Right ventricle myocardium superior (tissue), 1 donor: ENCODE measurements around the gene PALLD. TPM values are rescaled to one million over a fixed set of nuclear protein-coding genes. Genes with fewer than 3 reads are reported as not detected.

Experiments used
- ATAC-seq: fragments of 200-7000 bp; cut with Tn5 transposase; one replicate; pipeline ENCODE4 v1.9.1; 2020; ENCODE audit warnings: mild to moderate bottlenecking; ENCODE audit not compliant: poor library complexity
- DNase-seq: peaks from one replicate; pipeline ENCODE4 v3.0.0-alpha.2; 2020
- intact Hi-C: fragments of 100-400 bp; cut with DNase I; formaldehyde crosslinking; loops from one replicate; pipeline ENCODE4 v1.11.2; 2022
- total RNA-seq: library from RNA; stranded (reverse); fragmentation: NEBNext Ultra II Directional; extraction: Animal tissue kit (Norgen Biotek cat#: 25700); gene quantifications from one replicate; pipeline ENCODE4 v1.2.1, GENCODE V29; 2021
- donor health status: DM: no; HTN: yes; CAD: no; lungs with severe emphysema.

The PALLD gene
- total RNA-seq, 1 donor from 2014 or later = 979 TPM

GRCh38 chr4:168776382-168776781 is 279.5 kb downstream of the PALLD start:
- no peak for DNase-seq
- no peak for ATAC-seq
- intact Hi-C loops = no loop called here

GRCh38 chr4:168777277-168777965 is 280.6 kb downstream of the PALLD start:
- intact Hi-C loops = no loop called here
- DNase-seq = no peak
- ATAC-seq = no peak

GRCh38 chr4:168781341-168781740 is 284.5 kb downstream of the PALLD start:
- ATAC-seq = peak; percentile 67
- intact Hi-C loops = no loop called here
- DNase-seq = no peak

GRCh38 chr4:168781926-168782325 is 285.1 kb downstream of the PALLD start:
- ATAC-seq = no peak
- intact Hi-C loops = no loop called here
- no peak for DNase-seq

- ATAC-seq = no peak
- DNase-seq = no peak
- intact Hi-C loops = no loop called here
These were observed 285.6 kb downstream of the PALLD start for GRCh38 chr4:168782439-168782838.

GRCh38 chr4:168784786-168785461 is 288.1 kb downstream of the PALLD start:
- DNase-seq = no peak
- intact Hi-C loops = no loop called here

GRCh38 chr4:168787334-168787733 is 290.5 kb downstream of the PALLD start:
- no peak for DNase-seq
- intact Hi-C loops = no loop called here
- no peak for ATAC-seq

More at GRCh38 chr4:168784786-168785461, 288.1 kb downstream of the PALLD start:
- ATAC-seq = peak; percentile 40

GRCh38 chr4:168787801-168788595 is 291.1 kb downstream of the PALLD start:
- no peak for DNase-seq
- ATAC-seq = no peak
- intact Hi-C loops = no loop called here

GRCh38 chr4:168790898-168791297 is 294.0 kb downstream of the PALLD start:
- intact Hi-C loops = no loop called here
- DNase-seq = no peak
- ATAC-seq = peak; percentile 48

GRCh38 chr4:168791376-168791775 is 294.5 kb downstream of the PALLD start:
- no peak for DNase-seq
- no peak for ATAC-seq
- intact Hi-C loops = no loop called here

- ATAC-seq = no peak
- intact Hi-C loops = no loop called here
- no peak for DNase-seq
These were observed 296.7 kb downstream of the PALLD start for GRCh38 chr4:168793542-168793941.

- no peak for DNase-seq
- intact Hi-C loops = no loop called here
- ATAC-seq = no peak
These were observed 297.3 kb downstream of the PALLD start for GRCh38 chr4:168794092-168794707.

GRCh38 chr4:168794881-168795280 is 298.0 kb downstream of the PALLD start:
- no peak for DNase-seq
- ATAC-seq = no peak
- intact Hi-C loops = no loop called here

GRCh38 chr4:168795346-168795745 is 298.5 kb downstream of the PALLD start:
- intact Hi-C loops = no loop called here
- no peak for DNase-seq
- no peak for ATAC-seq

GRCh38 chr4:168796362-168797106 is 299.7 kb downstream of the PALLD start:
- ATAC-seq (peak; percentile 76), DNase-seq (no peak)
- intact Hi-C loops = no loop called here

- intact Hi-C loops = no loop called here
- peak; percentile 49 for ATAC-seq
- no peak for DNase-seq
These were observed 300.3 kb downstream of the PALLD start for GRCh38 chr4:168797194-168797593.

GRCh38 chr4:168797738-168798375 is 301.0 kb downstream of the PALLD start:
- no peak for ATAC-seq

GRCh38 chr4:168800926-168801325 is 304.1 kb downstream of the PALLD start:
- intact Hi-C loops = no loop called here
- no peak for ATAC-seq
- DNase-seq = no peak

More at GRCh38 chr4:168797738-168798375, 301.0 kb downstream of the PALLD start:
- no peak for DNase-seq
- intact Hi-C loops = no loop called here
